HCEC 1CT (cell line): ENCODE data around the gene COX19.
"Not testable (repeated sequence)": the region's sequence is repeated elsewhere in the genome, so short reads cannot be mapped to it uniquely, and the experiment has no call there.

Source experiments
- DNase-seq: peaks from one replicate; pipeline ENCODE4 v3.0.0-alpha.2; 2017

Gene COX19

GRCh38 chr7:976901-977325 lies 1.6 kb upstream of the COX19 start:
- no peak for DNase-seq

GRCh38 chr7:975702-976473 lies 539 bp upstream of the COX19 start:
- no peak for DNase-seq

GRCh38 chr7:974172-974571 lies 1.2 kb downstream of the COX19 start:
- no peak for DNase-seq

GRCh38 chr7:973312-973711 lies 2.0 kb downstream of the COX19 start:
- DNase-seq, result no peak

GRCh38 chr7:972676-973309 lies 2.6 kb downstream of the COX19 start:
- DNase-seq, result no peak

- DNase-seq, result no peak
These were observed 3.2 kb downstream of the COX19 start for GRCh38 chr7:972110-972509.

GRCh38 chr7:970744-971143 lies 4.6 kb downstream of the COX19 start:
- no peak for DNase-seq

- no peak for DNase-seq
These were observed 5.9 kb downstream of the COX19 start for GRCh38 chr7:969403-969802.

- DNase-seq, result no peak
These were observed 6.9 kb downstream of the COX19 start for GRCh38 chr7:968205-969105.

GRCh38 chr7:967361-968082 lies 7.8 kb downstream of the COX19 start:
- DNase-seq, result no peak

- DNase-seq, result no peak
These were observed 8.9 kb downstream of the COX19 start for GRCh38 chr7:966291-967069.

GRCh38 chr7:964401-965231 lies 10.7 kb downstream of the COX19 start:
- DNase-seq, result peak; percentile 36

GRCh38 chr7:963236-964078 lies 11.9 kb downstream of the COX19 start:
- no peak for DNase-seq

GRCh38 chr7:962401-963081 lies 12.8 kb downstream of the COX19 start:
- DNase-seq, result no peak

- DNase-seq, result no peak
These were observed 13.6 kb downstream of the COX19 start for GRCh38 chr7:961546-962400.

GRCh38 chr7:960972-961371 lies 14.4 kb downstream of the COX19 start:
- DNase-seq, result not testable (repeated sequence)

- DNase-seq, result no peak
These were observed 15.0 kb downstream of the COX19 start for GRCh38 chr7:960269-960871.

- not testable (repeated sequence) for DNase-seq
These were observed 15.6 kb downstream of the COX19 start for GRCh38 chr7:959740-960139.
